Endothelial cell (in vitro differentiated cells): ENCODE data around the gene GNL2. TPM values are rescaled to one million over a fixed set of nuclear protein-coding genes. Genes with fewer than 3 reads are reported as not detected.
A peak's percentile ranks its signal among the peaks of the same experiment; 100 is the strongest.

Experiments
- DNase-seq: peaks from one replicate; pipeline ENCODE4 v3.0.0; 2021; ENCODE audit warnings: low spot score
- H3K27ac Mint-ChIP-seq: one replicate; pipeline ENCODE4 v1.8.0; 2021; ENCODE audit warnings: mixed read lengths, inconsistent platforms; ENCODE audit not compliant: unreplicated experiment
- H3K27me3 Mint-ChIP-seq: one replicate; pipeline ENCODE4 v1.8.0; 2021; ENCODE audit warnings: mild to moderate bottlenecking, moderate library complexity, mixed read lengths, inconsistent platforms; ENCODE audit not compliant: unreplicated experiment
- H3K36me3 Mint-ChIP-seq: one replicate; pipeline ENCODE4 v1.8.0; 2021; ENCODE audit warnings: mild to moderate bottlenecking, low read depth, mixed read lengths, inconsistent platforms; ENCODE audit not compliant: unreplicated experiment
- H3K4me1 Mint-ChIP-seq: one replicate; pipeline ENCODE4 v1.8.0; 2021; ENCODE audit warnings: mild to moderate bottlenecking, mixed read lengths, inconsistent platforms; ENCODE audit not compliant: unreplicated experiment
- H3K4me3 Mint-ChIP-seq: one replicate; pipeline ENCODE4 v1.8.0; 2021; ENCODE audit warnings: mild to moderate bottlenecking, mixed read lengths, inconsistent platforms; ENCODE audit not compliant: unreplicated experiment
- H3K9me3 Mint-ChIP-seq: one replicate; pipeline ENCODE4 v1.8.0; 2021; ENCODE audit warnings: mixed read lengths, inconsistent platforms; ENCODE audit not compliant: unreplicated experiment
- long read RNA-seq: library from polyadenylated mRNA; unstranded; transcript quantifications from one replicate; pipeline ENCODE4 v2.0.0, GENCODE V29; 2020; ENCODE audit not compliant: unreplicated experiment
- total RNA-seq: library from RNA; stranded (reverse); fragmentation: NEBNext Ultra II Directional; extraction: Animal tissue kit (Norgen Biotek cat#: 25700); gene quantifications from one replicate; pipeline ENCODE4 v1.2.1, GENCODE V29; 2021; ENCODE audit not compliant: unreplicated experiment
- TF ChIP-seq, protein P1 (sequence below): fragments of 200-600 bp; sonication (generic); IDR thresholded peaks from one replicate; pipeline ENCODE4 v1.5.0; 2021; ENCODE audit warnings: antibody characterized with exemption; ENCODE audit not compliant: unreplicated experiment

GNL2 gene
- 38.9 TPM for total RNA-seq
- long read RNA-seq, transcript GNL2-201 (16 exons, 2,334 nt), result major isoform, 21 of 25 reads
- long read RNA-seq, partial matches to known transcripts, result 2 of 25 reads
- long read RNA-seq, other reads (novel, unspliced or antisense), result 1 of 25 reads

DNA sequence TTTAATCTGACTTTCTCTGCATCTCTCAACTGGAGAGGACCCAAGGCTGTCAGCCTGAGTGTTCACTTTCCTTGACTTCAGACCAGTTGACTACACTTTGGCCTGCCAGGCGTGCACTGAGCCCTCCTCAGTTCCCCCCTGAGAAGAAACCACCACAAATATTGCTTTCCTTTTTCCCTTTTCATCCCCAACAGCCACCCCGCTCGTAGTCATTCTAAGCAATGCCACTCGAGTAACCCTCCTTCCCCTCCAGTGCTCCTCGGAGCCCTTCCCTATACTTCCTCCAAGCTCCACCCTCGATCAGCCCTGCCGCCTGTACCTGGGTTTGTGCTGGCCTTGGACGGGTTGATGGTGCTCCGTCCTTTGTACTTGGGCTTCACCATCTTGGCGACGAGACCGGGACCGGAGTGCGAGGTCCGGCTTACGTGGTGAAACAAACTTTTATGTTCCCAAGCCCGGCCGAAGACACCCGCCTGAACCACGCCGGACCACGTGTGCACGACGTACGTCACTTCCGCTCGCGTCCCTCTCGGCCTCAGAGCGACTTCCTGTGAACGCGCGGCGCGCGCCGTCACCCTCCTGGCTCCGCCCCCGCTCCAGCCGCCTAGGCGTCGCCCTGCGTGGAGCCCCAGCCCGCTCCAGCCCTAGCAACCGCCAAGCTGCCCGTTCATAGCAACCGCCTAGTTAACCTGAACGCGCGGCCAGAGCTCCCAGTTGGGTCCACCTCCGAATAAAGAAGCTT lies at the start of gene GNL2:
TSS of gene GNL2 (minus strand) at position 498 of the 742 bp plus-strand sequence. CDS start at position 383, 115 bp downstream.
- Mint-ChIP-seq H3K27me3 (peaks cover 6% of the 10 kb centered on the region), H3K4me3 (peak within 1 kb of the TSS; percentile 100), H3K9me3 (no peaks in the 10 kb centered on the region), H3K36me3 (peaks cover 5% of the 10 kb centered on the region), H3K27ac (peak within 1 kb of the TSS; percentile 99), H3K4me1 (peaks cover 15% of the 10 kb centered on the region)
- peak; percentile 99 for DNase-seq
- TF ChIP-seq, protein P1, sequence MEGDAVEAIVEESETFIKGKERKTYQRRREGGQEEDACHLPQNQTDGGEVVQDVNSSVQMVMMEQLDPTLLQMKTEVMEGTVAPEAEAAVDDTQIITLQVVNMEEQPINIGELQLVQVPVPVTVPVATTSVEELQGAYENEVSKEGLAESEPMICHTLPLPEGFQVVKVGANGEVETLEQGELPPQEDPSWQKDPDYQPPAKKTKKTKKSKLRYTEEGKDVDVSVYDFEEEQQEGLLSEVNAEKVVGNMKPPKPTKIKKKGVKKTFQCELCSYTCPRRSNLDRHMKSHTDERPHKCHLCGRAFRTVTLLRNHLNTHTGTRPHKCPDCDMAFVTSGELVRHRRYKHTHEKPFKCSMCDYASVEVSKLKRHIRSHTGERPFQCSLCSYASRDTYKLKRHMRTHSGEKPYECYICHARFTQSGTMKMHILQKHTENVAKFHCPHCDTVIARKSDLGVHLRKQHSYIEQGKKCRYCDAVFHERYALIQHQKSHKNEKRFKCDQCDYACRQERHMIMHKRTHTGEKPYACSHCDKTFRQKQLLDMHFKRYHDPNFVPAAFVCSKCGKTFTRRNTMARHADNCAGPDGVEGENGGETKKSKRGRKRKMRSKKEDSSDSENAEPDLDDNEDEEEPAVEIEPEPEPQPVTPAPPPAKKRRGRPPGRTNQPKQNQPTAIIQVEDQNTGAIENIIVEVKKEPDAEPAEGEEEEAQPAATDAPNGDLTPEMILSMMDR, result no peak

DNA sequence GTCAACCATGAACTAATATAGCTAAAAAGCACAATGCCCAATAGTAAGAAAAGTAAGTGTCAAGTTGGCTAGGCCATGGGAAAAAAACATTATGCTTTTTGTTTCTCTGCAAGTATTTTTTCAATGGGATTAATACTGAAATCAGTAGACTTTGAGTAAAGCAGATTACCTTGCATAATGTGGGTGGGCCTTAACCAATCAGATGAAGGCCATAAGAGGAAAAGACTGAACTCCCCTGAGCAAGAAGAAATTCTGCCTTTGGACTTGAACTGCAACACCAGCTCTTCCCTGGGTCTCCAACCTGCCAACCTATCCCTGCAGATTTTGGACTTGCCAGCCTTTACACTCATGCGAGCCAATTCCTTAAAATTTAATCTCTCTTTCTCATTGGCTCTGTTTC lies 45.3 kb upstream of the GNL2 start:
- Mint-ChIP-seq H3K36me3 (no peaks in the 10 kb centered on the region), H3K4me1 (no peaks in the 10 kb centered on the region), H3K9me3 (no peaks in the 10 kb centered on the region), H3K27ac (no peak overlapping the region), H3K4me3 (no peak overlapping the region), H3K27me3 (peaks cover 9% of the 10 kb centered on the region)
- TF ChIP-seq, protein P1, result no peak
- no peak for DNase-seq

DNA sequence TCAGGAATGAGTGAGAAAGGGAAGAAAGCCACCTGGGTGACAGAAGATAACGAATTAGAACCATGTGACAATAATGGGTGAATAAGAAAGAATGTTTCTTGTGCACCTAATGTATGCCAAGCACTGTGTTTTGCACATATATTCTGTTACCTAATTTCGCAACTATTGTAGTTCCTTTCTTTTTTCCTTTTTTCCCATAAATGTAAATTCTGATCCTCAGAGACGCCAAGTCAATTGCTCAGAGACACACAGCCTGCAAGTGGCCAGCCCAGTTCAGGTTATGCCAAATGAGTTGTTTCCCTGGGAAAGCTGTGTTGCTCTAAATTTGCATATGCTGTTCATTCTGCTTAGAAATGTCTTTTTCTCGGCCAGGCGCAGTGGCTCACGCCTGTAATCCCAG lies 40.7 kb upstream of the GNL2 start:
- TF ChIP-seq, protein P1, result no peak
- Mint-ChIP-seq H3K27ac (no peak overlapping the region), H3K36me3 (no peaks in the 10 kb centered on the region), H3K9me3 (no peaks in the 10 kb centered on the region), H3K4me3 (no peak overlapping the region), H3K27me3 (peaks cover 22% of the 10 kb centered on the region), H3K4me1 (peaks cover 3% of the 10 kb centered on the region)
- DNase-seq, result no peak

DNA sequence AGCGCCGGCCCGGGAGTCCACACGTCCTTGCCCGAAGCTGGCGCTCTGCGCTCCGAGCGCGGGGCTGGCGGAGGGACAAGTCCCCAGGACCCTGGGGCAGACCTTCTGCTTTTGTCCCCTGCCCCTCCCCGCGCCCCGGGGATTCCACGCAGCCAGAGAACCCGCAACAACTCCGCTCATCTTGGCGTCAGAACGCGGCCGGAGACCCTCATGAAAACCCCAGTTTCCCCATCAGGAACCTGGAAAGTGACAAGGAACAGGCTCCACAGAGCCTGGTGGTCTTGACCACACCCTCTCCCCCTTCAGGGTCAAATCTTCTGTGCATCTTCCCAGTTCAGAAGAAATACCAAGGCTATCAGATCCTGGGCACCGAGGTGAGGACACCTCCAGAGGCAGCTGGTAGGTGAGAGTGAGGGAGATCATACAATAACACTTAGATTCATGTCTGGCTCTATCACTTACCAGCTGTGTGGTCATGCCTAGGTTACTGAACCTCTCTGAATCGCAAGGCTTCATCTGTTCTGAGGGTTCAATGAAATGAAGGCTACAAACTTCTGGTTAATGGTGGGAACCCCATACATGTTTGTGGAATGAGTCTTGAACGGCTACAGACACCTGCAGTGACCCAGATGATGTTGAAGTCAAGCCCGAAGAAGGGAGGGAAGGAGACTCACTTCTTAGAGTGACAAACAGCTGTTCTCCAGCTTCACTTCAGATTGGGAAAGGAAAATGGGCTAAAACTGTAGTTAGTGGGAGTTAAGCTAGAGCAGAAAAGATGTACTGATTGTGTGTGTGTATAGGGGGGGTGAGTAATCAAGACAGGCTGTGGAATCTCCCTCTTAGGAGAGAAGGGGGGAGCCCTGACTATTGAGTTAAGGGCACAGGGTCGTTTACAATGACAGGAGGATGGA lies 39.5 kb upstream of the GNL2 start:
- DNase-seq, result no peak
- no peaks in the 10 kb centered on the region for H3K9me3 Mint-ChIP-seq
- H3K4me3 Mint-ChIP-seq, result no peak overlapping the region
- H3K27me3 Mint-ChIP-seq, result peaks cover 31% of the 10 kb centered on the region
- H3K27ac Mint-ChIP-seq, result no peak overlapping the region
- H3K4me1 Mint-ChIP-seq, result peaks cover 3% of the 10 kb centered on the region
- TF ChIP-seq, protein P1, result no peak
- H3K36me3 Mint-ChIP-seq, result no peaks in the 10 kb centered on the region
